Endothelial cell (in vitro differentiated cells): ENCODE measurements around the gene YIPF5. TPM values are rescaled to one million over a fixed set of nuclear protein-coding genes. Genes with fewer than 3 reads are reported as not detected.

Experiments used
- DNase-seq: peaks from one replicate; pipeline ENCODE4 v3.0.0; 2021; ENCODE audit warnings: low spot score
- H3K27ac Mint-ChIP-seq: one replicate; pipeline ENCODE4 v1.8.0; 2021; ENCODE audit warnings: mixed read lengths, inconsistent platforms; ENCODE audit not compliant: unreplicated experiment
- H3K27me3 Mint-ChIP-seq: one replicate; pipeline ENCODE4 v1.8.0; 2021; ENCODE audit warnings: mild to moderate bottlenecking, moderate library complexity, mixed read lengths, inconsistent platforms; ENCODE audit not compliant: unreplicated experiment
- H3K36me3 Mint-ChIP-seq: one replicate; pipeline ENCODE4 v1.8.0; 2021; ENCODE audit warnings: mild to moderate bottlenecking, low read depth, mixed read lengths, inconsistent platforms; ENCODE audit not compliant: unreplicated experiment
- H3K4me1 Mint-ChIP-seq: one replicate; pipeline ENCODE4 v1.8.0; 2021; ENCODE audit warnings: mild to moderate bottlenecking, mixed read lengths, inconsistent platforms; ENCODE audit not compliant: unreplicated experiment
- H3K4me3 Mint-ChIP-seq: one replicate; pipeline ENCODE4 v1.8.0; 2021; ENCODE audit warnings: mild to moderate bottlenecking, mixed read lengths, inconsistent platforms; ENCODE audit not compliant: unreplicated experiment
- H3K9me3 Mint-ChIP-seq: one replicate; pipeline ENCODE4 v1.8.0; 2021; ENCODE audit warnings: mixed read lengths, inconsistent platforms; ENCODE audit not compliant: unreplicated experiment
- CTCF ChIP-seq: fragments of 200-600 bp; sonication (generic); IDR thresholded peaks from one replicate; pipeline ENCODE4 v1.5.0; 2021; ENCODE audit warnings: antibody characterized with exemption; ENCODE audit not compliant: unreplicated experiment
- total RNA-seq: library from RNA; stranded (reverse); fragmentation: NEBNext Ultra II Directional; extraction: Animal tissue kit (Norgen Biotek cat#: 25700); gene quantifications from one replicate; pipeline ENCODE4 v1.2.1, GENCODE V29; 2021; ENCODE audit not compliant: unreplicated experiment

Gene YIPF5
- total RNA-seq, 1 donor from 2014 or later, result 47.8 TPM

- Mint-ChIP-seq H3K27ac (no peak overlapping the region), H3K4me1 (peaks cover 29% of the 10 kb centered on the region), H3K4me3 (no peak overlapping the region), H3K36me3 (no peaks in the 10 kb centered on the region), H3K9me3 (no peaks in the 10 kb centered on the region), H3K27me3 (no peaks in the 10 kb centered on the region)
- no peak for TF ChIP-seq CTCF
- no peak for DNase-seq
These were observed 30.9 kb downstream of the YIPF5 start for GRCh38 chr5:144139586-144139985.

- Mint-ChIP-seq H3K27ac (no peak overlapping the region), H3K36me3 (no peaks in the 10 kb centered on the region), H3K4me3 (no peak overlapping the region), H3K27me3 (no peaks in the 10 kb centered on the region), H3K9me3 (no peaks in the 10 kb centered on the region), H3K4me1 (peaks cover 3% of the 10 kb centered on the region)
- no peak for TF ChIP-seq CTCF
- DNase-seq, result no peak
These were observed 35.2 kb downstream of the YIPF5 start for GRCh38 chr5:144135113-144135762.

GRCh38 chr5:144134194-144134826 is 36.1 kb downstream of the YIPF5 start:
- no peaks in the 10 kb centered on the region for H3K36me3 Mint-ChIP-seq
- H3K27ac Mint-ChIP-seq, result no peak overlapping the region
- H3K4me1 Mint-ChIP-seq, result peaks cover 3% of the 10 kb centered on the region
- DNase-seq, result no peak
- H3K9me3 Mint-ChIP-seq, result no peaks in the 10 kb centered on the region
- H3K27me3 Mint-ChIP-seq, result no peaks in the 10 kb centered on the region
- no peak for TF ChIP-seq CTCF
- no peak overlapping the region for H3K4me3 Mint-ChIP-seq

GRCh38 chr5:144133050-144133633 is 37.3 kb downstream of the YIPF5 start:
- Mint-ChIP-seq H3K27ac (no peak overlapping the region), H3K4me1 (peaks cover 3% of the 10 kb centered on the region), H3K27me3 (no peaks in the 10 kb centered on the region), H3K4me3 (no peak overlapping the region), H3K9me3 (no peaks in the 10 kb centered on the region), H3K36me3 (no peaks in the 10 kb centered on the region)
- TF ChIP-seq CTCF, result no peak
- DNase-seq, result no peak

- H3K27ac Mint-ChIP-seq, result no peak overlapping the region
- H3K9me3 Mint-ChIP-seq, result no peaks in the 10 kb centered on the region
- no peak overlapping the region for H3K4me3 Mint-ChIP-seq
- H3K4me1 Mint-ChIP-seq, result peaks cover 3% of the 10 kb centered on the region
- no peaks in the 10 kb centered on the region for H3K27me3 Mint-ChIP-seq
- no peaks in the 10 kb centered on the region for H3K36me3 Mint-ChIP-seq
- TF ChIP-seq CTCF, result no peak
- no peak for DNase-seq
These were observed 39.2 kb downstream of the YIPF5 start for GRCh38 chr5:144131261-144131660.
